GM19193 (cell line): Measurements from ENCODE around the gene SPACA7.

ENCODE experiments used
- POLR2A ChIP-seq: IDR thresholded peaks from 4 replicates; pipeline ENCODE4 v1.6.1; 2011; ENCODE audit not compliant: insufficient read depth, insufficient read length; ENCODE audit errors: extremely low read depth

SPACA7 gene

DNA sequence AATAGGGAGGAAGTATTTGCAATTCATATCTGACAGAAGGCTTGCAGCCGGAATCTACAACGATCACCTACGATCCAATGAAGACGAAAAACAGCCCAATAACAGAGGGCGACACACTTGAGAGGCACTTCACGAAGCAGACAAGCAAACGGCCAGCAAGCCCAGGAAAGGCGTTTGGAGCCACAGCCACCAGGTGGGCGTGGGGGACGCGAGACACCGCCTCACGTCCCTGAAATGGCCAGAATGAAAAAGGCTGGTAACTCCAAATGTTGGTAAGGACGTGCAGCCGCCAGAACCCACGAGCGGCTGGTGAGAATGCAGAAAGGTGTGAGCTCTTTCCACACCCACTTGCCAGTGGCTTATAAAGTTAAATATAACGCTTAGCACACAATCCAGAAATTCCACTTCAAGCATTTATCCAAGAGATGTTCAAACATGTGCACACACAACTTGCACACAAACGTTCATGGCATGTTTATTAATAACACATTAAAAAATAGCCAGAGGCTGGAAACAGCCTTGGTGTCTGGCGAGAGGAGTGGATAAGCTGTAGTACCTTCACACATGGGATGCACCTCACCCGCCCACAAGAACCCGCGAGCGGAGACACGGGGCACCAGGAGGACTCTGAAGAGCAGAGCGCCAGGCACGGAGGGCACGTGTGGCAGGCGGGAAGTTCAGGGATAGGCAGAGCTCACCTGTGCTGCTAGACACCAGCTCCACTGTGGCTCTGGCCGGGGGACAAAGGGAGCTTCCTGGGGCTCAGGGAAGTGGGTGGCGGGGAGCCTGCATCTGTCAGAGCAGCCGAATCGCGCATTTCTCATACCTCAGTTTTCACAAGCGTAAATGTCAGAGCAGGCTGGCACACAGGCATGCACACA, 89.3 kb downstream of the SPACA7 start:
- TF ChIP-seq POLR2A = no peak

DNA sequence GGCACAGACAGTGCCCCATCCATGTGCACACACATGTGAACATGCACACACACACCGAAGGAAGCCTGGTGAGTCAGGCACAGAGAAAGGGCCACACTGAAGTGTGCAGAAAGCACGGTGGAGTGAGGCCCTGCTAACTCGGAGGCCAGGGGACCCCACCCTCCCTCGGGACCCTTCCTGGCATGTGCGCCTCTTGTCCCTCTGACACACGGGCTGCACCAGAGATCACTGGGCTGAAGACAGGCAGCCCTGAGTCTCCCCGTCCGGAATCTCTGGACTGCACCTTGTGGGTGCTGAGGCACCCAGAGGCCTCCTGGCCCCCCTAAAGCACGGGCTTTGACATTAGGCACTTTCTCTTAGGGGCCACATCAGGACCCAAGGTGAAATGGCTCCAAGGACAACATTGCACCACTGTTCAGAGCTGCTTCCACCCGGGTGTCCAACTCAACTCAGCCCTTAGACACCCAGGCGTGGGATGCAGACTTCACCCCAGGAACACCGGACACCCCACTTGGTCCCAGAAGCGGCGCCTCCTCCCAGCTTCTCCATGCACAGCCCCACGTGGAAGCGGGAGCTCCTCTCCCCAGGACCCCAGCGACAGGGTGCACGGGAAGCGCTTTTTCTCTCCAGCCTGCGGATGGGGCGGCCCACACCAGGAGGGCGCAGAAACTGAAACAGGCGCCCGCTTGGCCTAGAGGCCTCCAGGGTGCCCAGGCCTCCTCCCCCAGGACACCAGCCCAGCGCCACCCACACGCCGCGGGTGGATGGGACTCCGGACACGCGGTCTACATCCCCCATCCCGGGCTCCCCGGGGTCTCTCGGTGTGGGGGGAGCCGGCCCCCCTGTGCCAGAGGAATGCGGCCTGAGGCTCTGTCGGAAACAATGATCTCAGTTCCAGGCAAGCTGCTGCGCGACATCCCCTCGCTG, 90.2 kb downstream of the SPACA7 start:
- no peak for TF ChIP-seq POLR2A

DNA sequence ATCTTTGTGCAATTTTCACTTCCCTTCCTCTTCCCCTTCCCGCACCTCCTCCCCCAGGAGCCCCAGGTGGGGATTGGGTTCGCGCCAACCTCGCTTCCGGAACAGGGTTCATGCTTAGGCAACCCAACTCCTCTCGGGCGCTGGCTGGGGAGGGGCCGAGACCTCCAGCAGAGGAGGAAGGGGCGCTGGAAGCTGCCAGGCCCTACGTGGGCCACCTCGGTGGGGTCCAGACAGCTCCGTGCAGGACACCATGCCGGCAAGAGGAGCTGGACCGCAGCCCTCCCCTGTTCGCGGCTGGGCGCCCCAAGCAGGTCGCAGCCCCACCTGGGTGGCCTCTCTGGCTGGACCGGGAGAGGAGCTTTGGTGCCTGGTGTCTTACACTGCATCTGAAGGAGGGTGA, 91.1 kb downstream of the SPACA7 start:
- TF ChIP-seq POLR2A = no peak

DNA sequence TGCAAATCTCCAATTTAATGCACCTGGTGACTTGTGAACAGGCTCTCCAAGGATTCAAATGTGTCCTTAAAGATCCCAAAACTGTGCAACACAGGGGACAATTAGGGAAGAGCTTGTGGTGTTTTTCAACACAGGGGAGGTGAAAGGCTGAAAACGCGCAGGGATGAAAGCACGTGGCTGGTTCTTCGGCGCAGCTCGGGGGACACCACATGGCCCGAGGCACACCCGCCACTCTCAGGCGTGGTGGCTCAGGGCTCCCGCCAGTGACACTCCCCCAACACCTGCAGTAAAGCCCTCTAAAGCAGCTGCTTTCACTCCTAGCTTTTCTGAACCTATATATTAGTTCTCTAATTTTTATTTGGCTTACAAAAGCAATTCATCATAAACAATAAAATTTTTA, 91.9 kb downstream of the SPACA7 start:
- TF ChIP-seq POLR2A = no peak

DNA sequence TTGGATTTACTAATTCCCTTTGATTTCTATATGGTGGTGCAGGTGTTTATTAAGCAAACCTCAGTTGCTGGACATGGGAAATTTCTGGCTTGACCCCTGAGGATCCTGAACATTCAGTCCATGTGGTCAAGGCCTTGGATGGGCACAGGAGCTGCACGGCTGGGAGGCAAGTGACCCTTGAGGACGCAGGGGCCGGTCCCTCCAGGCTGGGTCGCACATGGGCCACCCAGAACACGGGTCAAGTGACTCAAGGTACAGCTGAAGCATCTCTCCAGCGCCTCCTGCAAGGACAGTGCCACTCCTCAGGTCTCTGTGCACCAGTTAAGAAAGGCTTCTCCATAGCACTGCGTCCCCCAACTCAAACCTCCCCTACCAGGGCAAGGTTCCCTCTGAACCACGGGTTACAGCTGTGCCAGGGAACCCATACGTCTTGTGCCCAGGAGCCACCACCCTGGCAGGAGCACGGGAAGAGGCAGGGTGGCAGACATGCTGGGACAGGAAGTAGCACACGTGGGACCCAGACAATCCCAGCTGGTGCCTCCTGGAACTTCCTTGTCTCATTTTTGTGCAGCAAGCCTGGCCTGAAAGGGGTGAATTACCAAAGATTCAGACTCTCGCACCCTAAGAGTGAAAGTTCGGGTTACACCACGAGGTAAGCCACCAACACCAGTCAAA, 93.1 kb downstream of the SPACA7 start:
- no peak for TF ChIP-seq POLR2A

DNA sequence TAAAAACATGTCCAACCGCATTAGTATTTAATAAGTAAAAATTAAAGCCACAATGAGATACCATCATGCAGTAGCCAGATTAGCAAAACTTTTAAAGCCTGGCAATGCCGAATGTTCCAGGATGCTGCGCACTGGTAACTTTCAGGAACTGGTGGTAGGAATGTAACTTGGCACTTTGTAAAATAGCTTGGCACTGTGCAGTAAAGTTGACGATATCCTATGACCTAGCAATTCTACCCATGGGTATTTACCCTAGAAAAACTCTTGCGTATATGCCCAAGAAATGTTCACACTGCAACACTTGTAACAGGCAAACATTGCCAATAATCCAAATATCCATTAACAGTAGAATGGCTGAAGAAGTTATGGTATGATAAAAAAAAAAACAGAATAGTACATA, 97.7 kb downstream of the SPACA7 start:
- no peak for TF ChIP-seq POLR2A

DNA sequence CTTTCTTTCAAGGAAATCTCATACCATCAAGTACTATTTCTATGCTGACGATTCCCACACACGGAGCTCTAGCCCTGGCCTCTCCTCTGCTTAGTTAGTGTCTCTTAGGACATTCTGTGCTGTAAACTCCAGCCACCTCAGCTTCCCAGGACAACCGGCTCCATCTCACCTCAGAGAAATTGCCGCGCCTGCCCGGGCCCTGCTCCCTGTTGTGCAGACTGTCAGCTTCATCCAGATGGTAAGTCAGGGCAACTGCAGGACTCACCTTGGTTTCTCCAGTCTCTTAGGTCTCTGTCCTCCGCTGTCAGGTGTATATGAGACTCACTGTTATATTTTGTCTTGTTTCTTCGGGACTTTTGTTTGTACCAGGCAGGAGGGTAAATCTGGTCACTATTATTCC, 98.7 kb downstream of the SPACA7 start:
- TF ChIP-seq POLR2A = no peak

DNA sequence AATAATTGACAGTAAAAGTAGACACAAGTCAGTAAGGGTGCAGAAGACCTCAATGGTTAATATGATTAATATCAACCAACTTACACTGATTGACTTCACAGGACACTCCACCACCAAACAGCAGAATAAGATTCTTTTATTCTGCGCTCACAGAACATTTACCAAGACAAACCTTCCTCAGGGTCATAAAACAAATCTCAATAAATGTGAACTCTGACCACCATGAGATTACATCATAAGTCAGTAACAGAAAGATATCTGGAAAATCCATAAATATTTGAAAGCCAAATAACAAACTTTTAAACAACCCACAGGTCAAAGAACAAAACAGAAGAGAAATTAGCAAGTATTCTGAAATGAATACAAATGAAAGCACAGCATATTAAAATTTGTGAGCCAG, 99.7 kb downstream of the SPACA7 start:
- TF ChIP-seq POLR2A = no peak

DNA sequence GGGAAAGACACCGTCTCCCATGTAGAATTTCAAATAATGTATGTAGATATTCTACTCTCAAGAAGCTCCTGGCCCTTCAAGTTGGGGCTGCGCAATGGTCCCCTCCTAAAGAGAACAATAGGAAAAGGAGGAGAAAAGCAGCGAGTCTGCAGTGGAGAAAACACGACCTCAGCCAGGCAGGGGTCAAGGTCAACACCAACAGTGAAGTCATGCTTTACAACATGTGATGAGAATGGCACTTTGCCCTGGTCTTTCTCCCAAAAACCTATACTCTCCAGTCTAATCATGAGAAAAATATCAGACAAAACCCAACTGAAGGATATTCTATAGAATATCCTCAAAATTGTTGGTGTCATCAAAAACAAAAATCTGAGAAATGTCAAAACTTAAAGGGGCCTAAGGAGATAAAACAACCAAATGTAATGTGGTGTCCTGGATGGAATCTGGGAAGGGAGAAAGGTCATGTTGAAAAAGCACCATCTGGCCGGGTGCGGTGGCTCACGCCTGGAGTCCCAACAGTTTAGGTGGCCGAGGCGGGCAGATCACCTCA, 101.0 kb downstream of the SPACA7 start:
- TF ChIP-seq POLR2A = no peak

DNA sequence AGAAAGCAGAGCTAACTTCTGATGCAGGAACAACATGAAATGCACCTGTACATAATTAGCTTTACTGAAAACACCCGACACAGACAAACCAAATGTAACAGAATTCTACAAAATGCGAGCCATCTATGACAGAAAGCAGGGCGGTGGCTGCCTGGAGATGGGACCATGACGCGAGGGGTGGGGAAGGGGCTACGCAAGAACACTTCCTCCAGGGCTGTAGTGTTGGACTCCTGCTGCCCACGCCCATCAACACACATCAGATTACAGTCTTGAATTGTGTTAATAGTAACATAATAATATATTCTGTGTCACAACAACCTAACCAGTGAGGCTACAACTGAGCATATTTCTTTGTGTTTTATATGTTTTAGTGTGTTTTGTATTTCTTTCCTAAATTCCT, 103.2 kb downstream of the SPACA7 start:
- no peak for TF ChIP-seq POLR2A

DNA sequence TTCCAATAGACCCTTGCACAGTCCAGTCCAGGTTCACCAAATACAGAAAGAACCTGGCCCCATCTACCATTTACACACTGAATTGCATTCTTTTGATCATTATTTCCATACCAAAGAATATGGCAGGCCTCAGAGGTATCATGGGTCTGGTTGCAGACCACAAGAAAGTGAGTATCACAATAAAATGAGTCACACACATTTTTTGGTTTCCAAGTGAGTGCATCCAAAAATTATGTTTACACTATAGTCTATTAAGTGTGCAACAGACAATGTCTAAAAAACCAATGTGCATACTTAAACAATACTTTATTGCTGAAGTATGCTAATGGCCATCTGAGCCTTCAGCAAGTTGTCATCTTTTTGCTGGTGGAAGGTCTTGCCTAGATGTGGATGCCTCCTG, 105.3 kb downstream of the SPACA7 start:
- TF ChIP-seq POLR2A = no peak

DNA sequence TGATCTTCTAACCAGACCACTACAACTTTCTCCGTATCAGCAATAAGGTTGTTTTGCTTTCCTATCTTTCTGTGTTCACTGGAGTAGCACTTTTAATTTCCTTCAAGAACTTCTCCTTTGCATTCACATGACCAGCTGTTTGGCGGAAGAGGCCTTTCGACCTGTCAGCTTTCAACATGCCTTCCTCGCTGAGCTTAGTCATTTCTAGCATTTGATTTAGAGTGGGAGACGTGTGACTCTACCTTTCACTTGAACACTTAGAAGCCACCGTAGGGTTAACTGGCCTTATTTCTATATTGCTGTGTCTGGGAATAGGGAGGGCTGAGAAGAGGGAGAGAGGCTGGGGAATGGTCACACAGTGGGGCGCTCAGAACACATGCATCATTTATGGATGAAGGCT, 107.1 kb downstream of the SPACA7 start:
- no peak for TF ChIP-seq POLR2A
